GM21825 (cell line): Measurements from ENCODE around the gene TTLL3.
"Not testable (repeated sequence)": the region's sequence is repeated elsewhere in the genome, so short reads cannot be mapped to it uniquely, and the experiment has no call there.

Experiments used
- ATAC-seq: cut with Tn5 transposase; IDR thresholded peaks from one replicate; pipeline ENCODE4 v1.9.1; 2021; ENCODE audit warnings: mild to moderate bottlenecking, moderate library complexity; ENCODE audit not compliant: unreplicated experiment

The TTLL3 gene

DNA sequence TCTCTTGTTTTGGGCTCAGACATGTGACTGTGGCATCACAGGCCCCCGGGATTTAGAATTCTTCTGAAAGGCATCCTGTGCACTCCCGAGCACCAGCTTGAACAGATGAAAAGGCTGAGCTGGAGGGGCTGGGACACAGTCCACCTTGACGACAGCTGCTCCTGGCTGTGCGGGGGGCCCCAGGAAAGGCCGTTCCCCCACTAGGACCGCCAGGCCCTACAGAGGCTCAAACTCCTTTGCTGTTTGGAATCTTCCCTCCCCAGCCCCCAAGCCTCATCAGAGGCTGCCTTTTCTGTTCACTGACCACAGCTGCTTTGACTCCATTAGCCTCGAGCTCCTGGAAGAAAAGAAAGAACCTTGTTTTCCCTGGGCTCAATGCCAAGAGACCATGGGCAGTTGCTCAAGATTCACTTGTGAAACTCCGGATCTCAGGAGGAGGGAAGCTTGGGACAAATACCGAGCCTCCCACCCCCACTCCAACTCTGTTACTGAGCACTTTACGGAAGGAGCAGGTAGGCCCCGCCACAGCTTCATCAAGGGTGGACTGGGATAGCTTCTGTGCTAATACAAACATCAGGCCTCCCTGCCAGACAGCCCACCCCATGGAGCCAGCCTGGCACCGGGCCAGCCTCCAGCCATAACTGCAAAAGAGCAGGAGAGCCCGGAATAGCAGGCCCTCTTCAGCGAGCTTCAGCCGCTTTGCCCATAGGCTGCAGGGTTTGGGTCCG, 54.3 kb downstream of the TTLL3 start:
- no peak for ATAC-seq

DNA sequence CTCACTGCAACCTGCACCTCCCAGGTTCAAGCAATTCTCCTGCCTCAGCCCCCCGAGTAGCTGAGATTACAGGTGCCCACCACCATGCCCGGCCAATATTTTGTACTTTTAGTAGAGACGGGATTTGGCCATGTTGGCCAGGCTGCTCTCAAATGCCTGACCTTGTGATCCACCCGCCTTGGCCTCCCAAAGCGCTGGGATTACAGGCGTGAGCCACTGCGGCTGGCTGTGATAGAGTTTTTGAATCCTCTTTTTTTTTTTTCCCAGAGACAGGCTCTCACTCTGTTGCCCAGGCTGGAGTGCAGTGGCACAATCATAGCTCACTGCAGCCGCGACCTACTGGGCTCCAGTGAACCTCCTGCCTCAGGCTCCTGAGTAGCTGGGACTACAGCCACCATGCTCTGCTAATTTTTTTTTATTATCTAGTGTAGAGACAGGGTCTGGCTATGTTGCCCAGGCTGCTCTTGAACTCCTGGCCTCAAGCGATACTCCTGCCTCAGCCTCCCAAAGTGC, 55.1 kb downstream of the TTLL3 start:
- not testable (repeated sequence) for ATAC-seq

DNA sequence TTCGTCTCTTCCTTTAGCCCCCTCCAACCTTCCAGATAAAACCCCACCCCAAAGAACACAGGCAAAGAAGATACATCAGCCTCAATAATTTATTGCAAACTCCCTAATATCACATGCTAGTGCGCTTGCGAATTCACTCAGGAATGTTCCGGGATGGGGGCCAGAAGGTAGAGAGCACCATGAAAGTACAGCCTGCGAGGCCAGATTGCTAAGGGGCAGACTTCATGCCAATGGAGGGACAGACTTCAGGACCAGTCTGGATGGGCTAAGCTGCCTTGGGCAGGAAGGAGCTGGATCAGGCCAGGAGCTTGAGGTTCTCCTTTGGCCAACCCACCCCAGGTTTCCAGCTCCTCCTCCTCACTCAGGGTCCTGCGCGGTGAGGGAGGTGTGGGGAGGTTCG, 56.6 kb downstream of the TTLL3 start:
- no peak for ATAC-seq

DNA sequence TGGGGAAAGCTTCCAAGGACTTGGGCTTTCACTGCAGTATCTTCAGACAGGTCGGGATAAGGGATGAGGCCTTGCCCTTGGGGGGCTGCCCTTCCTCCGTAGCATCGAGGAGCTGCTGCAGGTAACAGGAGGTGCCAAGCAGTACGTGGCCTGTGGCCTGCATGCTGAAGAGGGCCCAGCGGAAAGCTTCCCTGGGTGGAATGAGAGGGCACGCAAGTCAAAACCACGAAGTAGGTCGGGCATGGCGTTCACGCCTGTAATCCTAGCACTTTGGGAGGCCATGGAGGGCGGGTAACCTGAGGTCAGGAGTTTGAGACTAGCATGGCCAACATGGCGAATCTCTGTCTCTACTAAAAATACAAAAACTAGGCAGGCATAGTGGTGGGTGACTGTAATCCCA, 57.0 kb downstream of the TTLL3 start:
- ATAC-seq, result no peak

DNA sequence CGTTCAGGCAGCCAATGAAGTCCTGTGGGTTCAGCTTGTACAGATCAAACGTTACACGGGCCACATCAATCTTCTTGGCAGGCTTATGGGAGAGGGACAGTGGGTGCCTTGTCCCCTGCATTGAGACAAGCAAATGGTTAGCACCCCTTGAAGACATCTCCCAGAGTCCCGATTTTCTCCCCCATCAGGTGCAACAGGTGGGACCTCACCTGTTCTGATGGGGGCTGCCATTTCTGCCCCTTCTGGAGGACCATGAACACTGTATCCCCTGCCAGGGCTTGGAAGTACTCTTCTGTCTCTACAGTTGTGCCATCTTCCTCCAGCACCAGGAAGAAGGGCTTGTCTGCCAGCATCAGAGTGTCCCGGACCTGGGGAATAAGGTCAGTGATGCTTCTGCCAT, 59.9 kb downstream of the TTLL3 start:
- ATAC-seq, result no peak

DNA sequence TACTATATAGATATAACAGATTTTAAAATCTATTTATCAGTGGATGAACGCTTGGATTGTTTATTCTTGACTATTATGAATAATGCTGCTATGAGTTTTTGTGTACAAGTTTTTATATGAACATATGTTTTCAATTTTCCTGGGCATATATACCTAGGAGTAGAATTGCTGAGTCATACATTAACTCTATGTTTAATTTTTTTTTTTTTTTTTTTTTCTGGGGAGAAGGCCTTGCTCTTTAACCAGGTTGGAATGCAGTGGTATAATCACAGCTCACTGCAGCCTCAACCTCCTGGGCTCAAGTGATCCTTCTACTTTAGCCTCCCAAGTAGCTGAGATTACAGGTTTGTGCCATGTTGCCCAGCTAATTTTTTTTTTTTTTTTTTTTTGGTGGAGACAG, 60.9 kb downstream of the TTLL3 start:
- no peak for ATAC-seq

DNA sequence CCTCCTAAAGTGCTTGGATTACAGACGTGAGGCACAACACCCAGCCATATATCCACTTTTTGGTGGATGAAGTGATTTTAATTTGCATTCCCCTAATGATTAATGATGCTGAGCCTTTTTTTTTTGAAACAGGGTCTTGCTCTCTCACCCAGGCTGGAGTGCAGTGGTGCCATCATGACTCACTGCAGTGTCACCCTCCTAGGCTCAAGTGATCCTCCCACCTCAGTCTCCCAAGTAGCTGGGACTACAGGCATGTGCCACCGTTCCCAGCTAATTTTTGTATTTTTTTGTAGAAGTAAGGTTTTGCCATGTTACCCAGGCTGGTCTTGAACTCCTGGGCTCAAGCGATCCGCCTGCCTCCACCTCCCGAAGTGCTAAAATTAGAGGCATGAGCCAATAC, 62.0 kb downstream of the TTLL3 start:
- ATAC-seq, result not testable (repeated sequence)

DNA sequence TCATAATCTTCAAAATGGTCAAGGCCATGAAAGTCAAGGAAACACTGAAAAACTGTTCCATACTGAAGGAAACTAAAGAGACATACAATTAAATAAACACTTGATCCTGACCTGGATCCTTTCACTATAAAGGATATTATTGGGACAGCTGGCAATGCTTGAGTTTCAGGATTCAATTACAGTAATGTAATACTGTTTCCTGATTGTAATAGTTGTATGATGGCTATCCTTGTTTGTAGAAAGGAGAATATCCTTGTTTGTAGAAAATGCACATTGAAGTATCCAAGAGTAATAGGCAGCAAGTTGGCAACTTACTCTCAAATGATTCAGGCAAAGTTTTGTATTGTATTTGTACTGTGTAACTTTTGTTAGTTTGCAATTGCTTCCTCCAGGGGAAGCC, 65.4 kb downstream of the TTLL3 start:
- no peak for ATAC-seq

DNA sequence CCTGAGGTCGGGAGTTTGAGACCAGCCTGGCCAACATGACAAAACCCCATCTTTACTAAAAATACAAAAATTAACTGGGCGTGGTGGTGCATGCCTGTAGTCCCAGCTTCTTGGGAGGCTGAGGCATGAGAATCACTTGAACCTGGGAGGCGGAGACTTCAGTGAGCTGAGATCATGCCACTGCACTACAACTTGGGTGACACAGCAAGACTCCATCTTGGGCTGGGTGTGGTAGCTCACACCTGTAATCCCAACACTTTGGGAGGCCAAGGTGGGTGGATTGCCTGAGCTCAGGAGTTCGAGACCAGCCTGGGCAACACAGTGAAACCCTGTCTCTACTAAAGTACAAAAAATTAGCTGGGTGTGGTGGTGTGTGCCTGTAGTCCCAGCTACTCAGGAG, 66.2 kb downstream of the TTLL3 start:
- ATAC-seq, result not testable (repeated sequence)

DNA sequence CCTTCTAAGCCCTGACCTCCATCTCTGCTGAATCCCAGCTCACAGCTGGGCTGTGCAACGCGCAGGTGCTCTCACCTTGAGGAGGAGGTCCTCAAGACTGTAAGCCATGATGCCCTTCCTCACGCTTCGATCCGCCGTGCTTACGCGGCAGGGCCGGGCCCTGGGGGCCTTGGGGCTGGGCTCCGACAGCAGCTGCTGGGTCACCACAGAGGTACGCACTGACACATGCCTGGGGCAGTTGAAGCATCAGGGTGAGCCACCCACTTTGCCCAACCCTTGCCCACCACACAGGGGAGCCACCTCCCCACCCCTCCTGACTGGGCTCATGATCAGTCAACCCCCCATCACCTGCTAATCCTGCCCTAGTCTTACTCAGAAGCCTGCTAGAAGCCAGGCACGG, 66.9 kb downstream of the TTLL3 start:
- ATAC-seq, result no peak

DNA sequence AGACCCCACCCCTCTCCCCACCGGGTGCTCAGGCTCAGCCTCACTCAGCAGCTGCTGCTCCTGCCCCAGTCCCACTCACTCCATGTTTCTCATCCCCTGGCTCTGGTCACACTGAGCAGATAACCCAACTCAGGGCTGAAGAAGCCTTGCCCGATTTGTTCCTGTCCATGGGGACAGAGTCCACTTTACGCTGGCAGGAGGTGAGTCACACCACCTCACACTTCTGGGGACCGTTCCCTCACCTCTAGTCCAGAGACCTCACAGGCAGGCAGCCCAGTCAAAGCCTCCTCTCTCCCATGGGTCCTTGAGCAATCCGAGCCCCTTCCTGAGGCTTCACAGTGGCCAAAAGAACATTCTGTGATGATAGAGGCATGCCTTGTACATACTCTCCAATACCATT, 68.6 kb downstream of the TTLL3 start:
- no peak for ATAC-seq

DNA sequence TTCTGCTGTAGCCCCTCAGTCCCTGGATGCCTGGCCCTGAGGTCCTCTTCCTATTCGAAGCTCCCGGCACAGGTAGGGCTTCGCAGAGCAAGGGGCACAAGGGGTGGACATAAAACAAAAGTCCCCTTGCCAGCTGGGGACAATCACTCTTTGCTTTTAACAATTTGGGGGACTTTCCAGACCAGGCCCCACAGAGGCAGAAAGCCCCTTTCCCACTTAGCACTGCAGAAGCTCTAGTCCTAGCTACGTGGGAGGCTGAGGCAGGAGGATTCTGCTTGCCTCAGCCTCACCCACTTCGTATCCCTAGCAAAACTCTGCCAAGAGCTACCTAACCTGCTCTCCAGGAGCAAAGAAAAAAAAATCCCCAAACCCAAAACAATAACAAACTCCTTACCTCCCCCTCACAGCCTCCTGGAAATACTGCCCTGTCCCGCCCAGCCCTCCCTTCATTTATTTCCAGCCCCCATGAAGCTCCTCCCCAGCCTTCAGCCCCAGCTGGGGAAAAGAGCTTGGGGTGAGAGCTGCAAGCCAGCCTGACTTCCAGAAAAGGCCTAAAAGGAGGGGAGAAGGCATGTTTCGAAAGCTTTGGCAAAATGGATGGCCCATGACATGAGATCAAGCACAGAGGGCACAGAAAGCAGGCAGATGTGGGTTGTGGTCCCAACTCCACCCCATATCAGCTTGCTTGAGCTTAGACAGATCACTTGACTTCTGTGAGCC, 69.9 kb downstream of the TTLL3 start, which contains the start of gene CIDEC:
TSS of gene CIDEC (minus strand) at position 424 of the 720 bp plus-strand sequence. CDS start 1,767 bp downstream, outside the sequence.
- no peak for ATAC-seq

DNA sequence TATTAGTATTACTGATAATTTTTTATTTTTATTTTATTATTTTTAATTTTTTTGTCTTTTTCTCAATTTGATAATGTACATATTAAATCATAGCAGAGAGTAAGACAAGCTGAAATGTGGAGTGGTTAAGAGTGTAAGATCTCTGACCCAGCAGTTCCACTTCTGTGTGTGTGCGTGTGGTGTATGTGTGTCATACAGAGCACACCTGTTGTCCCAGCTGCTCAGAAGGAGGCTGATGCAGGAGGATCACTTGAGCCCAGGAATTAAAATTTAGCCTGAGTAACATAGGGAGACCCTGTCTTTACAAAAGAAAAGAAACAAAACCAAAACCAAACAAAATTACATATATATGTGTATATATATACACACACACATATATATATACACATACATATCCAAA, 71.4 kb downstream of the TTLL3 start:
- no peak for ATAC-seq

DNA sequence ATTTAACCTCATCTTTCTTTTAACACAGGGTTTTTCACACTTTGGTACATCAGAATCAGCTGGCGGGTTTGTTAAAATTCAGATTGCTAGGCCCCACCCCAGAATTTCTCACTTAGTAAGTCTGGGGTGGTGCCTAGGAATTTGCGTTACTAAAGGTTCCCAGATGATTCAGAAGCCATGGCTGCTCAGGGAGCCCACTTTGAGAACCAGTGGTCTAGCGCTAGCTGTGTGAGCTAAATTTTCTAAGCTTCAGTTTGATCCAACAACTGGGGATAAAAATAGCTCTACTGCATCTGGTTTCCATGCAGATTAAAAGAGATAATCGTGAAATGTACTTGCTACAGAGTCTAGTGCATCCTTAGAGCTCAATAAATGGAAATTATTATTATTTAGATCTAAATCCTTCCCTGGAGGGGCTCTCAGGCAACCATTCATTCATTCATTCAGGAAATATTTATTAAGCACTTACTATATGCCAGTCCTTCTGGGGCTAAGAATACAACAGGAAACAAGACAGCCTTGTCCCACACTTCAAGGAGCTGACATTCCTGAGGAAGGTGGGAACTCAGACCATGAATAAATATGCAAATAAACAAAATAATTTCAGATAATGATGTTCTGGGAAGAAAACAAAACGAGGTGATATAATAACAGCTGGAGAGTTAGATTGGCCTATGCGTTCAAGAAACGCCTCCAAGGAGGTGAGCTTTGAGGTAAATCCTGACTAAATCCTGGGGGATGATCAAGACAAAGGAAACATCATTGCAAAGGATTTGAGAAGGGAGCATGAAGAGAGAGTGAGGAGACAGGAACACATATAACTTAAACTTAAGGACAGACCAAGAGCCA, 73.9 kb downstream of the TTLL3 start:
- no peak for ATAC-seq

DNA sequence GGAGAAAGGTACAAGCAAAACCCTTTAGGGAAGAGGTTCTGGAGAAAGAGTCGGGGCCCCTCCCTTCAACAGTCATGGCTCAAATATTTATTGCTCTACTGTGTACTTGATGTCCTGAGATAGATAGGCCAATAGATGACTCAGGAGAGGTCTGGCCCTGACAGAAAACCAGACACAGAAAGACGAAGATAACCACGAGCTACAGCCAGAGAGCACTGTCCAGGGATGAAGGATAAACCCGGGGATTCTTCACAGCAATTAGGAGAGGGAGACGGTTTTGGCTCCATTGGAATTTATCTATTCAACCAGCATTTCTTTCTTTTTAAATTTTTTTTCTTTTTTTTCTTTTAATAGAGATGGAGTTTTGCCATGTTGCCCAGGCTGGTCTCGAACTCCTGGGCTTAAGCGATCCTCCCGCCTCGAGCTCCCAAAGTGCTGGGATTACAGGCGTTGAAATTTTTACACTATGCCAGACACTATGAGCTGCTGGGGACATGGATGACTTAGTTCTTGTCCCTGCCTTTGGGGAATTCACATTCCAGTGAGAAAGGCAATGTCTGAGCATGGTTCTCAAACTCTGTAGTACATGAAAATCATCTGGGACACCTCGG, 74.6 kb downstream of the TTLL3 start:
- no peak for ATAC-seq
